Calu3 (cell line): ENCODE measurements around the gene MYOM1. TPM values are rescaled to one million over a fixed set of nuclear protein-coding genes. Genes with fewer than 3 reads are reported as not detected.

ENCODE experiments used
- BruUV-seq: library from RNA; stranded (reverse); fragments of 400-500 nt; replicated peaks from 2 replicates; lab custom pipeline; 2021; lab: Mats Ljungman, UMichigan
- CTCF ChIA-PET: fragments of 300-600 bp; sonication (Branson Sonifier 250); formaldehyde crosslinking; loops from one replicate; lab custom pipeline; 2022; ENCODE audit warnings: antibody characterized with exemption; lab: Charles Lee
- DNase-seq: peaks from one replicate; pipeline ENCODE4 v3.0.0; 2022
- H3K27ac Mint-ChIP-seq: one replicate; pipeline ENCODE4 v1.8.0; 2022; ENCODE audit warnings: mixed read lengths; ENCODE audit not compliant: unreplicated experiment
- H3K27me3 Mint-ChIP-seq: one replicate; pipeline ENCODE4 v1.8.0; 2022; ENCODE audit warnings: mixed read lengths; ENCODE audit not compliant: unreplicated experiment
- H3K36me3 Mint-ChIP-seq: one replicate; pipeline ENCODE4 v1.8.0; 2022; ENCODE audit warnings: mild to moderate bottlenecking, moderate library complexity, mixed read lengths; ENCODE audit not compliant: insufficient read depth, unreplicated experiment
- H3K4me1 Mint-ChIP-seq: one replicate; pipeline ENCODE4 v1.8.0; 2022; ENCODE audit warnings: mild to moderate bottlenecking, low read depth, mixed read lengths; ENCODE audit not compliant: unreplicated experiment
- H3K4me3 Mint-ChIP-seq: one replicate; pipeline ENCODE4 v1.8.0; 2022; ENCODE audit warnings: mild to moderate bottlenecking, low read depth, moderate library complexity, mixed read lengths; ENCODE audit not compliant: unreplicated experiment
- H3K9me3 Mint-ChIP-seq: one replicate; pipeline ENCODE4 v1.8.0; 2022; ENCODE audit warnings: low read depth, mixed read lengths; ENCODE audit not compliant: unreplicated experiment
- intact Hi-C: fragments of 100-400 bp; cut with micrococcal nuclease; formaldehyde crosslinking; loops from one replicate; pipeline ENCODE4 v1.10.0; 2022; ENCODE audit not compliant: unreplicated experiment
- total RNA-seq: library from RNA; stranded (reverse); gene quantifications from 2 replicates; pipeline ENCODE4 v1.2.3, GENCODE V29; 2022
- TF ChIP-seq, protein P1 (sequence below): fragments of 200-600 bp; IDR thresholded peaks from one replicate; pipeline ENCODE4 v1.8.0; 2022; ENCODE audit warnings: antibody characterized with exemption; ENCODE audit not compliant: unreplicated experiment

Gene MYOM1
- total RNA-seq, 1 experiment from 2014 or later = 16.5 TPM

DNA sequence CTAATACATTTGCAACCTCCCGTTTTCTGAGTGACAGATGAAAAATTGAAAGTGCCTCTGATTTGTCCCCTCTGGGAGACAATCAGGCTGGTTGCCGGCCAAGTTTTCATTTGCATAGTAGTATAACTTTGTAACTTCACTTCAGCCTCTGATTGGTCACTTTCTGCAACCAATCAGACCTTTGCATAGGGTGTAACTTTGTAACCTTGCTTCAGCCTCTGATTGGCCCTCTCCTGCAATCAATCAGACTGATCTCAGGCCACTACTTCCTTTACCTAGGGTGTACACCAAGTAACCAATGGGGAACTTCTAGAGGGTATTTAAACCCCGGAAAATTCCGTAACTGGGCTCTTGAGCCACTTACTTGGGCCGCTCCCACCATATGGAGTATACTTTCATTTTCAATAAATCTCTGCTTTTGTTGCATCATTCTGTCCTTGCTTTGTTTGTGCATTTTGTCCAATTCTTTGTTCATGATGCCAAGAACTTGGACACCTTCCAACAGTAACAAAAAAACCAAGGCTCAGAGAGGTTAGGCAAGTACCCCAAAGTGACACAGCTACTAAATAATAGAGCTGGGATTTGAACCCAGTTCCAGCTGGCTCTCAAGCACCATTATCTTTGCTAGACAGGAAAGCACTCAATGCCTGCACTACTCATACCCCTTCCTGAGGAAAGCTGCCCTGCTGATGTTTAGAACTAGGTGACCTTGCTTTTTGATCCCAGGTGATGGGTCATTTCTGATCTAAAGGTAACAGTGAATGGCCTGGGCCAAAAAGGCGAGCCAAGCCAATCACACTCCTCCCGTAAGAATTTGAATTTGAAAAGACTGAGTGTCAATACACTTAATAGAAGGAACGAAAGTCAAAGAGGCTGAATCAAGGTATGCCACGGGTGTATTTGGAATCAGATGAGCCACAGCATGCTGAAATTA is 10.9 kb upstream of the MYOM1 start:
- H3K4me1 Mint-ChIP-seq = peaks cover 10% of the 10 kb centered on the region
- no peaks in the 10 kb centered on the region for H3K27me3 Mint-ChIP-seq
- H3K4me3 Mint-ChIP-seq = no peak overlapping the region
- intact Hi-C loops = no loop called here
- no peak overlapping the region for H3K27ac Mint-ChIP-seq
- CTCF ChIA-PET = interaction anchor here (0.6 to 0.7 kb wide), 3 partner anchors 7 to 1854 kb away, joined by 3 to 7 read pairs (median 4); no protein-coding TSS in a partner anchor
- peaks cover 2% of the 10 kb centered on the region for H3K36me3 Mint-ChIP-seq
- TF ChIP-seq, protein P1, sequence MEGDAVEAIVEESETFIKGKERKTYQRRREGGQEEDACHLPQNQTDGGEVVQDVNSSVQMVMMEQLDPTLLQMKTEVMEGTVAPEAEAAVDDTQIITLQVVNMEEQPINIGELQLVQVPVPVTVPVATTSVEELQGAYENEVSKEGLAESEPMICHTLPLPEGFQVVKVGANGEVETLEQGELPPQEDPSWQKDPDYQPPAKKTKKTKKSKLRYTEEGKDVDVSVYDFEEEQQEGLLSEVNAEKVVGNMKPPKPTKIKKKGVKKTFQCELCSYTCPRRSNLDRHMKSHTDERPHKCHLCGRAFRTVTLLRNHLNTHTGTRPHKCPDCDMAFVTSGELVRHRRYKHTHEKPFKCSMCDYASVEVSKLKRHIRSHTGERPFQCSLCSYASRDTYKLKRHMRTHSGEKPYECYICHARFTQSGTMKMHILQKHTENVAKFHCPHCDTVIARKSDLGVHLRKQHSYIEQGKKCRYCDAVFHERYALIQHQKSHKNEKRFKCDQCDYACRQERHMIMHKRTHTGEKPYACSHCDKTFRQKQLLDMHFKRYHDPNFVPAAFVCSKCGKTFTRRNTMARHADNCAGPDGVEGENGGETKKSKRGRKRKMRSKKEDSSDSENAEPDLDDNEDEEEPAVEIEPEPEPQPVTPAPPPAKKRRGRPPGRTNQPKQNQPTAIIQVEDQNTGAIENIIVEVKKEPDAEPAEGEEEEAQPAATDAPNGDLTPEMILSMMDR = no peak
- no TSS peak for BruUV-seq
- H3K9me3 Mint-ChIP-seq = no peaks in the 10 kb centered on the region
- no peak for DNase-seq

GRCh38 chr18:3226048-3226447 is 6.3 kb upstream of the MYOM1 start:
- TF ChIP-seq, protein P1 = no peak
- Mint-ChIP-seq H3K9me3 (no peaks in the 10 kb centered on the region), H3K36me3 (peaks cover 8% of the 10 kb centered on the region), H3K27ac (no peak overlapping the region), H3K27me3 (no peaks in the 10 kb centered on the region), H3K4me3 (no peak overlapping the region), H3K4me1 (peaks cover 28% of the 10 kb centered on the region)
- intact Hi-C loops = no loop called here
- BruUV-seq = no TSS peak
- no peak for DNase-seq
- CTCF ChIA-PET = no interaction called here

GRCh38 chr18:3225588-3225987 is 5.8 kb upstream of the MYOM1 start:
- no peak for DNase-seq
- intact Hi-C loops = no loop called here
- Mint-ChIP-seq H3K4me1 (peaks cover 28% of the 10 kb centered on the region), H3K4me3 (no peak overlapping the region), H3K9me3 (no peaks in the 10 kb centered on the region), H3K27ac (peak overlapping the region; percentile 68), H3K27me3 (no peaks in the 10 kb centered on the region), H3K36me3 (peaks cover 8% of the 10 kb centered on the region)
- CTCF ChIA-PET = interaction anchor here (0.6 kb wide), 1 partner anchor 70 kb away, joined by 3 read pairs; no protein-coding TSS in a partner anchor
- TF ChIP-seq, protein P1 = no peak
- BruUV-seq = no TSS peak

- Mint-ChIP-seq H3K27me3 (no peaks in the 10 kb centered on the region), H3K36me3 (peaks cover 8% of the 10 kb centered on the region), H3K4me1 (peaks cover 28% of the 10 kb centered on the region), H3K9me3 (no peaks in the 10 kb centered on the region), H3K27ac (no peak overlapping the region), H3K4me3 (no peak overlapping the region)
- no TSS peak for BruUV-seq
- CTCF ChIA-PET = no interaction called here
- DNase-seq = no peak
- TF ChIP-seq, protein P1 = no peak
- intact Hi-C loops = no loop called here
Observed at GRCh38 chr18:3224223-3224622, 4.5 kb upstream of the MYOM1 start.
